ENCODE data around the gene PRM2.
"Not testable (repeated sequence)": the region's sequence is repeated elsewhere in the genome, so short reads cannot be mapped to it uniquely, and the experiment has no call there.

PRM2 gene

GRCh38 chr16:11306997-11307638 lies 30.8 kb upstream of the PRM2 start:
- DNase-seq = no peak

GRCh38 chr16:11306381-11306780 lies 30.1 kb upstream of the PRM2 start:
- no peak for DNase-seq

GRCh38 chr16:11303405-11304138 lies 27.3 kb upstream of the PRM2 start:
- DNase-seq = no peak

GRCh38 chr16:11302977-11303376 lies 26.7 kb upstream of the PRM2 start:
- peak; percentile 4 for DNase-seq

- DNase-seq = no peak
Measured at GRCh38 chr16:11301645-11302501, 25.6 kb upstream of the PRM2 start.

GRCh38 chr16:11300560-11300892 lies 24.2 kb upstream of the PRM2 start:
- DNase-seq = no peak

GRCh38 chr16:11299865-11300559 lies 23.7 kb upstream of the PRM2 start:
- no peak for DNase-seq

GRCh38 chr16:11298950-11299547 lies 22.8 kb upstream of the PRM2 start:
- not testable (repeated sequence) for DNase-seq

GRCh38 chr16:11298143-11298900 lies 22.0 kb upstream of the PRM2 start:
- no peak for DNase-seq

- DNase-seq = no peak
Measured at GRCh38 chr16:11297492-11298142, 21.3 kb upstream of the PRM2 start.

GRCh38 chr16:11296706-11297491 lies 20.6 kb upstream of the PRM2 start:
- no peak for DNase-seq

- no peak for DNase-seq
Measured at GRCh38 chr16:11296351-11296705, 20.0 kb upstream of the PRM2 start.

GRCh38 chr16:11295672-11296071 lies 19.4 kb upstream of the PRM2 start:
- DNase-seq = no peak

- no peak for DNase-seq
Measured at GRCh38 chr16:11292076-11292748, 15.9 kb upstream of the PRM2 start.

- no peak for DNase-seq
Measured at GRCh38 chr16:11291091-11291703, 14.9 kb upstream of the PRM2 start.

- DNase-seq = no peak
Measured at GRCh38 chr16:11290102-11290893, 14.0 kb upstream of the PRM2 start.

- DNase-seq = not testable (repeated sequence)
Measured at GRCh38 chr16:11289696-11290095, 13.4 kb upstream of the PRM2 start.

- DNase-seq = no peak
Measured at GRCh38 chr16:11289202-11289601, 12.9 kb upstream of the PRM2 start.

- no peak for DNase-seq
Measured at GRCh38 chr16:11285842-11286241, 9.6 kb upstream of the PRM2 start.

Data from NCI-H748 treated with DMSO at 0.1 percent for 48 hours (cell line).